DMS 273 (cell line): ENCODE measurements around the gene FUOM.

ENCODE experiments used
- DNase-seq: peaks from one replicate; lab custom pipeline; 2025; ENCODE audit not compliant: unreplicated experiment; lab: John Stamatoyannopoulos, UW

The FUOM gene

DNA sequence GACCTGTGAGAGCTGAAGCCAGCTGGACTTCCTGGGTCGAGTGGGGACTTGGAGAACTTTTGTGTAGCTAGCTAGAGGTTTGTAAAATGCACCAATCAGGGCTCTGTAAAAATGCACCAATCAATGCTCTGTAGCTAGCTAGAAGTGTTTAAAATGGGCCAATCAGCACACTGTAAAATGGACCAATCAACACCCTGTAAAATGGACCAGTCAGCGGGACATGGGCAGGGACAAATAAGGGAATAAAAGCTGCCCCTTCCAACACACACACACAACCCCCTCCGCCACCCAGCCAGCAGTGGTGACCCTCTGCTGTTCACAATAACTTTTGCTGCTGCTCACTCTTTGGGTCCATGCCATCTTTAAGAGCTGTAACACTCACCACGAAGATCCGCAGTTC is 42.0 kb downstream of the FUOM start:
- DNase-seq, result peak; percentile 47

DNA sequence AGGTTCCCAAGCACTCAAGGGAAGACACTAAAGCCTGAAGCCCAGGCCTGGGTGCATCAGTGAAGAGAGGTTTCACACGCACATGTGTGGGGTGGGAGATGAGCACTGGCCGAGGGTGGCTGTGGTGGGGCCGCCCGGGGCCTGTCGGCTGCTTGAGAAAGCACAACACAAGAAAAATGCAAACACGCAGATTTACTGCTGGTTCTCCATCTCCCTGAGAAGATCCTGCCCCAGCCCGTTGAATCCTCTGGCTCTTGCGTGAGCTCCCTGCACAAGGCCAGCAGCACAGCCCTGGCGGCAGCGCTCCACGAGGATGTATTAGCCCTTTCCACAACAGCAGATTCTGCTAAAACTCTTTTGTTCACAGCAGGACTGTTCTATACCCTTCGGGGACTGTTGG is 42.9 kb downstream of the FUOM start:
- DNase-seq, result no peak

DNA sequence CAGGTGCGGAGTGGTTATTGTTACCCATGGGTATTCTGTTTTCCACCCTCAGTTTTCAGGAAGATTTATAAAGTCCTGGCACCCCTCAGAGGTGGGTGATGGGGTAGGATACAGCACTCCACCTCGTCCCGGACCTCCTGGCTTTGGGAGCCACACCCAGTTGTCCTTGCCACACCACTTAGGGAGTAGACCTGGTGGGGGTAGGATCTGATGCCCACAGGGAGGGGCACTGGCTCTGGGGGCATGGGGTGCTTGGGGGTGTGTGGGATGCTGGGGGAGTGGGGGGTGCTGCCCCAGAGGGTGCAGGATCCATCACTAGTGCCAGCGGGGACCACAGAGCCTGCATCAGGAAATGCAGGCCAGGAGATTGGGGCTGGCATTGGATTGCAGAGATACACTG is 44.6 kb downstream of the FUOM start:
- DNase-seq, result no peak

DNA sequence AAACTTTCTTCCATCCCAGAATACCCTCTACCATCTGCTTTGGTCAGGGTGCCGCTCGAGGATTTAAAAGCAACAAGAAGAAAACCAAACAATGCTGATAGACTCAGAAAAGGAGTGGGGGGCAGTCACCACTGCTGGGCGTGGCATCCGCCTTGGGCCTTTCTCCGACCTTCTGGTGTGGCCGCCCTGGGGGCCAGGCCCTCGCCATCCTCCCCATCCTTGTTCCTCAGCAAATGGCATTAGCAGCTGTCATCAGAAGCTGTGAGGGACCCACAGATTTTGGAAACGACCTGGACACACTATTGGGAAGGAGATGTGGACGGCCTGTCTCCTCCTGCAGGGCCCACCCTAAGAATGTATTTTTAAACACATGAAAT is 45.1 kb downstream of the FUOM start:
- DNase-seq, result no peak

DNA sequence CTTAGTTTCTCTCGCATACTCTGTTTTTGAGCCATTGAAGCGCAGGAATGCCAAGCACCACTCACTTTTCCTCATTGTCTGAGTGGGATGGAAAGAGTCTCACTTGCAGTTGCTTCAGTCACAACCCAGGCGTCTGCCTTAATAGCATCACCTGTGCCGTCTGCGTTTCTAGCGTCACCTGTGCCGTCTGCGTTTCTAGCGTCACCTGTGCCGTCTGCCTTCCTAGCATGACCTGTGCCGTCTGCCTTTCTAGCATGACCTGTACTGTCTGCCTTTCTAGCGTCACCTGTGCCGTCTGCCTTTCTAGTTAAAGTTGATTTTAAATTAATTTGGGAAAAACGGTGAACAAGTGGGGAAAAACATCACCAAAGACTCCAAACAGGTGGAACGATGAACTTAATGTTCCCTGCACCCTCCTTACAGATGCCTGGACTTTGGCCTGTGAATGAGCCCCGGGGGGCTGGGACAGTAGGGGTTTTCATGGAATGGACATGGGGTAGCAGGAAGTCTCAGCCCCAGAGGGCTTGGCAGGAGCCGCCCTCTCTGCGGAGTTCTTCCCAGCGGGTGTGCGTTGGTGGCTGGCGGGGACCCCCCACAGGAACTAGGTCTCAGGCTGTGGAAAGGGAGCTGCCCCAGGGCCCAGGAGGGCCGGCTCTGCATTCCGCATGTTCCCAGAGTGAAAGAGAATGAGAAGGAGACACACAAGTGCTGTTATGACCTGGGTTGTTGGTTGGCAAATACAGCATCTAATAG is 45.6 kb downstream of the FUOM start:
- no peak for DNase-seq

DNA sequence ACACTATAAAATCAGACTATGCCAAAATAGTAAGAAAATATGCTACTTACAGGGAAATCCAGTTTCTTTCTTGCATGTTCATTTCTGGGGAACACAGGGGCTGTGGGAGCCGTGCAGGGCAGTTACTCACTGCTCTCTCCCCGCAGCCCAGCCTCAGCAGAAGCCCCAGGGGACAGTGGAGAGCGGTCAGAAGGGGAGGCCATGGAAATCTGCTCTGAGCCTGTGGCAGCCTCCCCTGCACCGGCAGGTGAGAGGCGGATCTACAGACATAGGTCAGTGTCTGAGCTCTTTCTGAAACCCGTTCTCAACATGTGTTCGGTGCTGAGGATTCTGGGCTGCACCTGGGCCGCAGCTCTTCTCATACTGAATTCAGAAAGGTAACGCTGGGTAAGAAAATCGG is 46.2 kb downstream of the FUOM start:
- DNase-seq, result no peak

DNA sequence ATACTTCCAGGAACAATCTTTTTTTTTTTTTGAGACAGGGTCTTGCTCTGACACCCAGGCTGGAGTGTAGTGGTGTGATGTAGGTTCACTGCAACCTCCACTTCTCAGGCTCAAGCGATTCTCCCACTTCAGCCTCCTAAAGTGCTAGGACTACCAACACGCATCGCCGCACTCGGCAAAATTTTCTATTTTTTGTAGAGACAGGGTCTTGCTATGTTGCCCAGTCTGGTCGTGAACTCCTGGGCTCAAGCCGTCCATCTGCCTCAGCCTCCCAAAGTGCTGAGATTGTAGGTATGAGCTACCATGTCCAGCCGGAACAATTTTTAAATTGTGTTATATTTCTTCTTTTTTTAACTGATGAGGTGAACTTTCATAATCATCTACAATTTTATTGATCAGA is 47.0 kb downstream of the FUOM start:
- DNase-seq, result no peak

DNA sequence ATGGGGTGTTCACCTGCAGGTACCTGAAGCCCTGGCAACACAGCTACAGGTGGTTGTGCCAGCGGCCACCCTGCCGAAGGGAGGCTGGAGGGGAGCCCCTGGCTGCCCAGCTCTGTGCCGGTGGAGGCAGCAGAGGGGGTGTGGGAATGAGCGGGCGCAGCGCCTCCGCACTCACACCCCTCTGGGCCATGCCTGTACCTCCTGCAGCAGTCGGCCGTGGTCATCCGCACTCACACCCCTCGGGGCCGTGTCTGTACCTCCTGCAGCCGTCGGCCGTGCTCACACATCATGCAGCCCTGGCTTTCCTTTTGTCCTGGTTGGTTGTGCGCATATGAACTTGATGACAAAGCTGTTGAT is 47.4 kb downstream of the FUOM start:
- no peak for DNase-seq

DNA sequence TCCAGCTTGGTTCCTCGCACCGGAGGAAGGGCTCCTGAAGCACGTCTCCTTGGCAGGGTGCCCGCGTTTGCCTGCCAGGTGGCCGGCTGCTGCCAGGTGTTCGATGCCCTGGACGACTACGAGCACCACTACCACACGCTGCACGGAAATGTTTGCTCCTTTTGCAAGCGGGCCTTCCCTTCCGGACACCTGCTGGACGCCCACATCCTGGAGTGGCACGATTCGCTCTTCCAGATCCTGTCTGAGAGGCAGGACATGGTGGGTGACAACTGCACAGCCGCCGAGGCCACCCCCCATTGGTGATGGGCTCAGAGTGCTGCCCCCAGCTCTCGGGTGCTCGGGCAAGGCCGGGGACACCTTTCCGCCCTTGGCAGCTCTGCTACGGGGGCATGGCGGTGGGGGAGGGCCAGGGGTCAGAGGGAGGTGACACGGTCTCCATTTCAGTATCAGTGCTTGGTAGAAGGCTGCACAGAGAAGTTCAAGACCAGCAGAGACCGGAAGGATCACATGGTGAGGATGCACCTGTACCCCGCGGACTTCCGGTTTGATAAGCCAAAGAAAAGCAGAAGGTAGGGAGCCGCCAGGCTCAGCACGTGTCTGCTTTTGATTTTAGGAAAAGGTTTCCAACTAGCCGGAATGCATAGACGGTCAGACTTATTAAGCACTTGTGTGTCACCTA is 48.0 kb downstream of the FUOM start:
- DNase-seq, result no peak

DNA sequence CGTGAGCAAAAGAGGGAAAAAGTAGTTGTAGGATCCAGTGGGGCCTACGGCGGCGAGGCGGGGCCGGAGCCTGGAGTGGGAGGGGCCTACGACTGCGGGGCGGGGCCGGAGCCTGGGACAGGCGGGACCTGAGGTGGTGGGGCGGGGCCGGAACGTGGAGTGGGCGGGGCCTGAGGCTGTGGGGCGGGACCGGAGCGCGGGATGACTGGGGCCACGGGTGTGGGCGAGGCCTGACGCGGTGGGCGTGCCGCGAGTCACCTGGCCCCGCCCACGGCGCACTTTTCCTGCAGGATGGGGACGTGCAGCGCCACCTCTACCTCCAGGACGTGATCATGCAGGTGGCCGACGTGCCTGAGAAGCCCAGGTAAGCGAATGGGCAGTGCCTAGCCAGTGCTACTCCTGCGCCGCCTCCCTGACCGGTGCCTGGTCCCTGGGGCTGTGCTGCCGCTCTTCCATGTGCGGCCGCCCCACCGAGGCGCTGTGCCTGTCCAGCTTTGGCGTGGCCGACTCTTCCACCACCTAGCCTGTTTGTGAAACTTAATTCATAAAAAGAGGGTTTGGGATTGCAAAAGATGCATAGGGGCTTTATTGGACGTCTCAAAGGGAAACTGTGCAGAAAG is 48.6 kb downstream of the FUOM start:
- peak; percentile 82 for DNase-seq

DNA sequence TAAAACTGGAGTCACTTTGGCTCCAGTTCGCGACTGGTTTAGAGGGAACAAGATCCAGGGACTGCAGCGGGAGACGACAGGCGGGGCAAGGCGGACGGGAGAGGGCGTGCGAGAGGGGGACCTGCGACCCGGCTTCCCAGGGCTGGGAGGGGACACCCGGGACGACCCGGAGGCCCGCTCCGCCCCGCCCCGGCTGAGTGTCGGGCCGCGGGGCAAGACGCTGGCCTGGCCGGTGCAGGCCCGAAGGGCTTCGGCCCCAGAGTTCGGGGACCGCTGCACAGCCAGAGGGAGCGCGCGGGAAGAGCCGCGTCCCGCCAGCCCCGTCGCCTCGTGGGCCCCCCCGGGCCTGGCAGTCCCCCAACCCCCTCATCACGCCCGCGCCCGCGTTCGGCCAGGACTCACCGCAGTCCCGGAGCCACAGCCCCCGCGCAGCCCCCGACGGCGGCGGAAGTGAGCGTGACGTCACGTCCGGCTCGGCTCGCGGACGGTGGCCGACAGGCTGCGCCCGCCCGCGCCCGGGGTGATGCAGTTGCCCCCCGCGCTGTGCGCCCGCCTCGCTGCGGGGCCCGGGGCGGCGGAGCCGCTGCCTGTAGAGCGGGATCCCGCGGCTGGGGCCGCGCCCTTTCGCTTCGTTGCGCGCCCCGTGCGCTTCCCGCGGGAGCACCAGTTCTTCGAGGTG is 49.3 kb downstream of the FUOM start, which contains the start of the genes TUBGCP2 and ZNF511:
Gene TUBGCP2, minus strand, starts transcription at position 452 of the 679 bp plus-strand sequence. CDS start 5,931 bp downstream, outside the sequence.
Gene ZNF511, plus strand, starts transcription at position 494 of the 679 bp plus-strand sequence. Its CDS starts 30 bp downstream, at position 524.
- peak; percentile 87 for DNase-seq

DNA sequence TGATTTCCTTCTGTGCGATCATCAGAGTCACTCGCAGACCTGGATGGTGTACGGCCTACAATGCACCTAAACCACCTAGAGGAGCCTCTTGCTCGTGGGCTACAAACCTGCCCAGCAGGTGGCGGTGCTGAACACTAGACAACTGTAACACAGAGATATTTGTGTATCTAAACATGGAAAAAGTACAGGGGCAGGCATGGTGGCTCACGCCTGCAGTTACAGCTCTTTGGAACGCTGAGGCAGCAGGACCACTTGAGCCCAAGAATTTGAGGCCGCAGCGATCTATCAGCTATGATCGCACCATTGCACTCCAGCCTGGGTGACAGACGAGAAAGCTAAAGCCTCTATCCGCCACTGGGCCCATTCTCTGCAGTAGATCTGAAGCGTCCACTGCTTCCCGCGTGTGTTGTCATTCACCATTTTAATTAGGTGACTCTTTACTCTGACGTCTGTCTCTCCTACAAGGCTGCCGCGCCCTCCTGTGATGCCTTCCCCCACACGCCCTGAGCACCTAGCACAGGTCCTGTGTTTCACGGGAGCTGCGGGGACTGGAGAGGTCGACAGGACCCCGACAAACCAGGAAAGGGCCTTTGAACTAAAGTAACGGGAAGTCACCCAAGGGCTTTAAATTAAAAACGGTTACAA is 49.9 kb downstream of the FUOM start:
- DNase-seq, result peak; percentile 81

DNA sequence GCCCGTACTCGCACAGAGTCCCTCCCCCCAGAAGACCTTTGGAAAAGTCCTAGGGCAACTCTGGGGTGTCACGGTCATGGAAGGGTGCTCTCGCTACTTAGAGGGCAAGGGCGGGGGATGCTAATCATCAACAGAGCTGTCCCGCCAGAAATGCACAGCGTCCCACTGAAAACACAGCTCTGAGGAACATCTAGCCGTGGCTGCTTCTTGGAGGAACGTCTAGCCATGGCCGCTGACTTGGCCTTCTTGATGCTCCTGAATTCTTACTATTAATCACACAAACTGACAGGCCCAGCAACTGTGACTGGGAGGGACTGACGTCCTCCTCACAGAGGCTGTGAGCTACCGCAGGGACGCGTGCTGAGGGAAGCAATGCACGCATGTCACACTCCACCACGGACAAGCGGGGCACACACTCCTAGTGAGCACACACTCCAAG is 50.9 kb downstream of the FUOM start:
- no peak for DNase-seq

DNA sequence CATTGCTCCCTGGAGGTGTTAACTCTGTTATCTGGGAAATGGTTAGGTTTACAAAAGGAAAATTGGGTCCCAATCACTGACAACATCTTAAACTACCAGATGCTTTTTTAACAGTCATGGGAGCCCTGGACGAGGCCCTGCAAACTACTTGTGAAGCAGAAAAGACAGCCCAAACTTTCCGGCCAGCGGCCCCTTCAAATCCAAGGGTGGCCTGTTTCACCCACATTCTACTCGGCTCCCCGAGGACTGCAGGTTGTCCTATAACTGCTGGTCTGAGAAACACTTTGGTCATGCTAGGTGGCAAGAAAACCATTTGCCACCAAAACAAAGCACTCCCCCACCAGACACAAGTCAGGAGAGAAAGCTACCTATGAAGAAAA is 51.7 kb downstream of the FUOM start:
- no peak for DNase-seq
